Measurements from ENCODE around the gene ELL2. TPM values are rescaled to one million over a fixed set of nuclear protein-coding genes. Genes with fewer than 3 reads are reported as not detected.
A peak's percentile ranks its signal among the peaks of the same experiment; 100 is the strongest.

Gene ELL2
- total RNA-seq, 1 donor from 2014 or later = 50.8 TPM

DNA sequence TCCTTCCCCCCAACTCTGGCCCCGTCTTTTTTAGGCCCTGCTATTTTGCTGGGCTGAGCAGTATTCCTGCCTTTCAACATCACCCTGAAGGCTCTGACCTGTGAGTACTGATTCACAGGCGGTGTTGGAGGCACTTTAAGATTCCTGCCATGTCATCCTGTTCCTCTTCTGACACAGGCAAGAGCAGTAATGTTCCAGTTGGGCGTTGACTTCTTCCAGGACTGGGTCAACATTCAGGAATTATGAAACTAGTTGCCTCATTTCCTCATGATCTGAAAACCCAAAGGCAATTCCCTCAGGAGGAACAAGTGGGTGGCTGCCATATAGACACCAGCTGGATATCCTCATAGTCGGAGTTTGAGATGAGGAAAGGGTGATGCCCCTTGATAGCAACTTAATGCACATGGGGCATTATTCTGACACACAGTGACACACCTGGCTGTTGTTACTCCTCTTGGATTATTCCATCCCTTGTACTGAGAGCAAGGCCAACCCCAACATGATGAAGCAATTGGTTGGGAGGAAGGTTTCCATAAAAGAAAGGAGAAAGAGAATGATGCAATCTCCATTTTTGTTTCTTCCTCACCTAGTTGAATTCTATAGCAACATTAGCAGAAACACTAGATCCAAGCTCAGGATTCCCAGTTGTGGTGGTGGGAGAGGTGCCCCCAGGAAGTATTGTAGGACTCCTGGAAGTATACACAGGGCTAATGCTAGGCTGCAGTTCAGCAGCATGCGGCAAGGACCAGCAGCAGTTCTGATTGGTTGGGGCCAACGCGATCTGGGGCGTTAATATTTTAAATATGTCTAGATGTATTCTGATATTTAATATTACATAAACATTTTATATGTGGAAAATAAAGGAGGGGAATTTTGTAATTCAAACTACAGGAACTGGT, 119.5 kb downstream of the ELL2 start:
- H3K4me1 Mint-ChIP-seq (ENCODE audit: unreplicated experiment) = peaks cover 17% of the 10 kb centered on the region
- no peak overlapping the region for H3K4me3 Mint-ChIP-seq (ENCODE audit: unreplicated experiment)
- peak; percentile 42 for DNase-seq (ENCODE audit: extremely low spot score, unreplicated experiment)
- H3K27ac Mint-ChIP-seq (ENCODE audit: unreplicated experiment) = no peak overlapping the region
- H3K9me3 Mint-ChIP-seq (ENCODE audit: unreplicated experiment) = no peaks in the 10 kb centered on the region
- no peaks in the 10 kb centered on the region for H3K27me3 Mint-ChIP-seq (ENCODE audit: unreplicated experiment)
- no peak for TF ChIP-seq CTCF (IDR thresholded peaks at IDR 0.05)
- H3K36me3 Mint-ChIP-seq (ENCODE audit: unreplicated experiment) = no peaks in the 10 kb centered on the region

DNA sequence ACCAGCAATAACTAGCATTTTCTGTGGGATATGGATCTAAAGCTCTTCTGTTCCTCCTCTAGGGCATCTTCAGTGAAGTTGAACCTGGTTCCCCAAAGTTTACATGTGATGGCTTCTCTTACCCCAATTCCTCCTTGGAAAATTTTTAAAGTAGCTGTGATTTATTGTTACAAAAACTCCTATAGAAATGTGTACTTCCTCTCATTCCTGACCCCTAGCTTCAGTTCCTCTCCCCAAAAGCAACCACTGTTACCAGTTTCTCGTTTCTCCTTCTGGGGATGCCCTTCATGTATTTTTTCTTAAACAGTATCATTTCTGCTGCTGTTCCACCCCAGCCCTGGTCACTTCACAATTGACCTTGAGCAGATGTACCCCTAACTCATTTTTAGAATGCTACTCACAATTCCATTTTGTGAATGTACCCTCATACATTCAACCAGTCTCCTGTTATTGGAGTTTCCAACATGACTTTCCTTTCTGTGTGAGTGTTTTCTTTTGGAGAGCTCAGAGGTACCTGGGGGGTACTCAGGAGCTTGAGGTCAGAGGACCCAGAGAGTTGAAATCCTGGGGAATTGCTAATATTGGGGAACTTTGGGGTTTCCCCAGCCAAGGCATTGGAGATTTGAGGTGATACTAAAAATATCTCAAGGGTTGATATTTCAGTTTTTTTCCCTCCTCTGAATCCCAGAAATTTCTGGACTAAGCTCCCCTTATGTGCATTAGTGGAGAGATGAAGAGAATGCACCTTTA, 120.5 kb downstream of the ELL2 start:
- no peak for DNase-seq (ENCODE audit: extremely low spot score, unreplicated experiment)
- Mint-ChIP-seq H3K4me3 (ENCODE audit: unreplicated experiment) (no peak overlapping the region), H3K36me3 (ENCODE audit: unreplicated experiment) (no peaks in the 10 kb centered on the region), H3K9me3 (ENCODE audit: unreplicated experiment) (no peaks in the 10 kb centered on the region), H3K27ac (ENCODE audit: unreplicated experiment) (no peak overlapping the region), H3K4me1 (ENCODE audit: unreplicated experiment) (peaks cover 19% of the 10 kb centered on the region), H3K27me3 (ENCODE audit: unreplicated experiment) (no peaks in the 10 kb centered on the region)
- no peak for TF ChIP-seq CTCF (IDR thresholded peaks at IDR 0.05)

GRCh38 chr5:95839658-95840057, 122.0 kb downstream of the ELL2 start:
- Mint-ChIP-seq H3K9me3 (ENCODE audit: unreplicated experiment) (no peaks in the 10 kb centered on the region), H3K27me3 (ENCODE audit: unreplicated experiment) (no peaks in the 10 kb centered on the region), H3K36me3 (ENCODE audit: unreplicated experiment) (no peaks in the 10 kb centered on the region), H3K4me3 (ENCODE audit: unreplicated experiment) (no peak overlapping the region), H3K4me1 (ENCODE audit: unreplicated experiment) (peaks cover 32% of the 10 kb centered on the region), H3K27ac (ENCODE audit: unreplicated experiment) (no peak overlapping the region)
- TF ChIP-seq CTCF (IDR thresholded peaks at IDR 0.05) = no peak
- DNase-seq (ENCODE audit: extremely low spot score, unreplicated experiment) = no peak

GRCh38 chr5:95838556-95838955, 123.1 kb downstream of the ELL2 start:
- Mint-ChIP-seq H3K4me1 (ENCODE audit: unreplicated experiment) (peaks cover 38% of the 10 kb centered on the region), H3K4me3 (ENCODE audit: unreplicated experiment) (no peak overlapping the region), H3K27ac (ENCODE audit: unreplicated experiment) (no peak overlapping the region), H3K27me3 (ENCODE audit: unreplicated experiment) (no peaks in the 10 kb centered on the region), H3K9me3 (ENCODE audit: unreplicated experiment) (no peaks in the 10 kb centered on the region), H3K36me3 (ENCODE audit: unreplicated experiment) (no peaks in the 10 kb centered on the region)
- DNase-seq (ENCODE audit: extremely low spot score, unreplicated experiment) = no peak
- TF ChIP-seq CTCF (IDR thresholded peaks at IDR 0.05) = no peak

DNA sequence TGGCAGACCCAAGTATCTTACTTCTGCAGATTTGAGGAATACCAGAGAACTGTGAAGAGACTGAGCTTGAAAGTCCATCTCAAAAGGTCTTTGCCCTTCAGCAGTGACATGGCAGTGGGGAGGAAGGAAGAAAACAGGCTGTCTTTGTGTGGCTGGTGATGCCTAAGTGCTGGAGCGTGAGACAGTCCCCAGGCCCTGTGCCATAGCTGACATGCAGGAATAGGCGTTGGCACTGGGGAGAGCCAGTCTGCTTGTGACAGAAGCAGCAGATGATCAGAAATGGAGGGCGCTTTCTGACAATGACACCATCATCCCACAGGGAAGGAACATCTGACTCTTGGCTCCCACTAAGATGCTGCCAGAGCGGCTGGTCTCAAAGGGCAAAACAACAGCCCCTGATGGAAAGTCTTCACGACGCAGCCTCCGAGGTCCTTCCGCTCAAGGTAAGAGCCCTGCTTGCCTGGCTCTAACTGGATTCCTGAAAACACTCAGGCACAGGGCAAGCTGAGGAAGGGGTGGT, 123.6 kb downstream of the ELL2 start:
- H3K27me3 Mint-ChIP-seq (ENCODE audit: unreplicated experiment) = no peaks in the 10 kb centered on the region
- H3K27ac Mint-ChIP-seq (ENCODE audit: unreplicated experiment) = no peak overlapping the region
- no peak for TF ChIP-seq CTCF (IDR thresholded peaks at IDR 0.05)
- no peak for DNase-seq (ENCODE audit: extremely low spot score, unreplicated experiment)
- H3K4me1 Mint-ChIP-seq (ENCODE audit: unreplicated experiment) = peaks cover 35% of the 10 kb centered on the region
- H3K9me3 Mint-ChIP-seq (ENCODE audit: unreplicated experiment) = no peaks in the 10 kb centered on the region
- no peaks in the 10 kb centered on the region for H3K36me3 Mint-ChIP-seq (ENCODE audit: unreplicated experiment)
- H3K4me3 Mint-ChIP-seq (ENCODE audit: unreplicated experiment) = no peak overlapping the region

Measured in osteocyte (in vitro differentiated cells).